Stimulated activated naive CD4-positive, alpha-beta T cell (primary cell): ENCODE measurements around the gene EDC4.

Experiments used
- DNase-seq, 6 experiments: peaks; one replicate each; lab custom pipeline; 2025; lab: John Stamatoyannopoulos, UW

Gene EDC4

GRCh38 chr16:67878232-67878631, 5.4 kb downstream of the EDC4 start:
- no peak for DNase-seq

- no peak for DNase-seq
Observed at GRCh38 chr16:67878846-67879245, 6.0 kb downstream of the EDC4 start.

- no peak for DNase-seq
Observed at GRCh38 chr16:67879462-67879861, 6.6 kb downstream of the EDC4 start.

- no peak for DNase-seq
Observed at GRCh38 chr16:67879936-67880335, 7.1 kb downstream of the EDC4 start.

GRCh38 chr16:67880584-67880983, 7.7 kb downstream of the EDC4 start:
- DNase-seq = no peak

- no peak for DNase-seq
Observed at GRCh38 chr16:67881621-67882161, 8.8 kb downstream of the EDC4 start.

- no peak for DNase-seq
Observed at GRCh38 chr16:67882374-67883145, 9.7 kb downstream of the EDC4 start.

- no peak for DNase-seq
Observed at GRCh38 chr16:67883146-67883871, 10.5 kb downstream of the EDC4 start.

- peak; percentile 56 to 83 (median 69) for DNase-seq
Observed at GRCh38 chr16:67883872-67884261, 11.0 kb downstream of the EDC4 start.

GRCh38 chr16:67884684-67885083, 11.8 kb downstream of the EDC4 start, which contains the start of gene NRN1L:
Gene NRN1L (plus strand): TSS chr16:67884885. CDS start chr16:67884904, 19 bp downstream.
- no peak for DNase-seq

- no peak for DNase-seq
Observed at GRCh38 chr16:67885545-67885944, 12.7 kb downstream of the EDC4 start.

- no peak for DNase-seq
Observed at GRCh38 chr16:67885976-67886375, 13.1 kb downstream of the EDC4 start.

GRCh38 chr16:67886387-67886786, 13.5 kb downstream of the EDC4 start:
- DNase-seq = no peak

GRCh38 chr16:67888331-67888730, 15.5 kb downstream of the EDC4 start:
- DNase-seq = no peak

- no peak for DNase-seq
Observed at GRCh38 chr16:67892375-67892774, 19.5 kb downstream of the EDC4 start.

GRCh38 chr16:67892899-67893742, 20.3 kb downstream of the EDC4 start, which contains the start of gene PSKH1:
Gene PSKH1 (plus strand): TSS chr16:67893254. CDS start chr16:67908750, 15,496 bp downstream.
- DNase-seq = peak; percentile 80 to 94 (median 91)

GRCh38 chr16:67893743-67894399, 21.0 kb downstream of the EDC4 start:
- no peak for DNase-seq

- DNase-seq = no peak
Observed at GRCh38 chr16:67897231-67897630, 24.4 kb downstream of the EDC4 start.

GRCh38 chr16:67901734-67902133, 28.9 kb downstream of the EDC4 start:
- no peak for DNase-seq

GRCh38 chr16:67902831-67903230, 30.0 kb downstream of the EDC4 start:
- DNase-seq = no peak

- no peak for DNase-seq
Observed at GRCh38 chr16:67907397-67908180, 34.7 kb downstream of the EDC4 start.
